CD14-positive monocyte (primary cell): ENCODE measurements around the gene ZBTB7C. TPM values are rescaled to one million over a fixed set of nuclear protein-coding genes. Genes with fewer than 3 reads are reported as not detected.

Source experiments
- DNase-seq, 3 donors: peaks; one replicate each; pipeline ENCODE4 v3.0.0-alpha.2; 2011 to 2022
- H2AFZ ChIP-seq: 2 replicates; pipeline ENCODE4 v1.6.0; 2012; ENCODE audit warnings: mild to moderate bottlenecking, low read depth, low read length, inconsistent platforms; ENCODE audit not compliant: insufficient read depth, poor library complexity, severe bottlenecking
- H3K27ac ChIP-seq, 2 donors: 1 replicate in 1 of 2; 2 replicates in 1 of 2; pipeline ENCODE4 v1.5.1; 2012 to 2013; ENCODE audit warnings: low read length in 2 of 2, control low read depth in 1 of 2, inconsistent platforms in 1 of 2, low read depth in 1 of 2, mild to moderate bottlenecking in 1 of 2
- H3K27me3 ChIP-seq, 2 donors: one replicate each; pipeline versions ENCODE4 v1.6.0 to v1.6.1; 2011 to 2013; ENCODE audit warnings: low read length in 2 of 2; ENCODE audit not compliant: control insufficient read depth in 2 of 2, insufficient read depth in 2 of 2
- H3K36me3 ChIP-seq, 2 donors: replicated peaks in 1 of 2; 1 replicate in 1 of 2; 2 replicates in 1 of 2; pipeline versions ENCODE4 v1.5.1 to v1.6.1; 2012 to 2013; ENCODE audit warnings: low read length in 2 of 2, control low read depth in 1 of 2, inconsistent platforms in 1 of 2, mild to moderate bottlenecking in 1 of 2; ENCODE audit not compliant: insufficient read depth in 2 of 2, control insufficient read depth in 1 of 2
- H3K4me1 ChIP-seq, 2 donors: 1 replicate in 1 of 2; 2 replicates in 1 of 2; pipeline versions ENCODE4 v1.5.1 to v1.6.1; 2012 to 2013; ENCODE audit warnings: low read length in 2 of 2, control low read depth in 1 of 2, inconsistent platforms in 1 of 2, mild to moderate bottlenecking in 1 of 2, moderate library complexity in 1 of 2; ENCODE audit not compliant: insufficient read depth in 2 of 2, control insufficient read depth in 1 of 2
- H3K4me2 ChIP-seq: replicated peaks from 2 replicates; pipeline ENCODE3; 2012; ENCODE audit warnings: low read length, moderate library complexity, mild to moderate bottlenecking; ENCODE audit not compliant: poor library complexity, severe bottlenecking; ENCODE audit errors: extremely low read depth
- H3K4me3 ChIP-seq, 3 experiments: fragments of 200-600 bp in 1 of 3; sonication (generic) in 1 of 3; replicated peaks in 1 of 3; 1 replicate in 2 of 3; 2 replicates in 1 of 3; pipeline ENCODE4 v1.5.1; 2011 to 2013; ENCODE audit warnings: low read length in 3 of 3, mild to moderate bottlenecking in 3 of 3, control low read depth in 2 of 3, low read depth in 2 of 3, inconsistent platforms in 1 of 3, moderate library complexity in 1 of 3
- H3K79me2 ChIP-seq: 2 replicates; pipeline ENCODE4 v1.6.0; 2012; ENCODE audit warnings: mild to moderate bottlenecking, control low read depth, inconsistent platforms, low read length, moderate library complexity; ENCODE audit not compliant: insufficient read depth
- H3K9ac ChIP-seq: 2 replicates; pipeline ENCODE4 v1.6.0; 2017; ENCODE audit warnings: low read length, mild to moderate bottlenecking; ENCODE audit not compliant: insufficient read depth, poor library complexity, severe bottlenecking
- H3K9me3 ChIP-seq, 2 donors: replicated peaks in 1 of 2; 1 replicate in 1 of 2; 2 replicates in 1 of 2; pipeline versions ENCODE4 v1.5.1 to v1.6.1; 2012 to 2013; ENCODE audit warnings: low read length in 2 of 2, control low read depth in 1 of 2; ENCODE audit not compliant: control insufficient read depth in 1 of 2, insufficient read depth in 1 of 2
- H4K20me1 ChIP-seq: 2 replicates; pipeline ENCODE4 v1.6.0; 2012; ENCODE audit warnings: mild to moderate bottlenecking, low read length, control low read depth, moderate library complexity; ENCODE audit not compliant: insufficient read depth
- H3K27ac Mint-ChIP-seq, 7 donors: one replicate each; pipeline ENCODE4 v1.8.0; 2020; ENCODE audit warnings: mild to moderate bottlenecking in 7 of 7, mixed read lengths in 7 of 7, moderate library complexity in 6 of 7, inconsistent platforms in 2 of 7
- H3K27me3 Mint-ChIP-seq, 3 donors: one replicate each; pipeline ENCODE4 v1.8.0; 2021 to 2022; ENCODE audit warnings: low read depth in 3 of 3, mild to moderate bottlenecking in 3 of 3, mixed read lengths in 3 of 3, moderate library complexity in 3 of 3, inconsistent platforms in 1 of 3
- H3K36me3 Mint-ChIP-seq, 2 donors: one replicate each; pipeline ENCODE4 v1.8.0; 2020; ENCODE audit warnings: mixed read lengths in 2 of 2, inconsistent platforms in 1 of 2, mild to moderate bottlenecking in 1 of 2
- H3K4me1 Mint-ChIP-seq: one replicate; pipeline ENCODE4 v1.8.0; 2020; ENCODE audit warnings: mild to moderate bottlenecking, mixed read lengths
- H3K4me3 Mint-ChIP-seq, 2 donors: one replicate each; pipeline ENCODE4 v1.8.0; 2020; ENCODE audit warnings: mild to moderate bottlenecking in 2 of 2, mixed read lengths in 2 of 2, moderate library complexity in 1 of 2
- H3K9me3 Mint-ChIP-seq, 7 donors: one replicate each; pipeline ENCODE4 v1.8.0; 2020 to 2022; ENCODE audit warnings: mixed read lengths in 7 of 7, mild to moderate bottlenecking in 6 of 7, moderate library complexity in 6 of 7, inconsistent platforms in 2 of 7
- WGBS: methylation state at CpG from one replicate; pipeline ENCODE4 v1.1.5; 2013; ENCODE audit warnings: missing lambda C conversion rate; ENCODE audit not compliant: insufficient coverage; 5-methylcytosine and 5-hydroxymethylcytosine counted together
- intact Hi-C, 2 donors: fragments of 100-400 bp; cut with micrococcal nuclease; formaldehyde crosslinking; loops; one replicate each; pipeline versions ENCODE4 v1.15.0 to v1.15.1; 2023
- polyA plus RNA-seq, 3 donors: library from polyadenylated mRNA; depleted of rRNA in 1 of 3; unstranded in 2 of 3; stranded (reverse) in 1 of 3; fragments of 300-500 nt in 2 of 3; fragments of >200 nt in 1 of 3; fragmentation: Illumina TruSeq in 2 of 3; gene quantifications; 1 replicate in 2 of 3; 2 replicates in 1 of 3; pipeline ENCODE4 v1.2.3, GENCODE V29; 2012 to 2021
- TF ChIP-seq, protein P1 (sequence below): fragments of 200-600 bp; IDR thresholded peaks from one replicate; pipeline ENCODE4 v1.8.0; 2022; ENCODE audit warnings: antibody characterized with exemption, mild to moderate bottlenecking

ZBTB7C gene
- polyA plus RNA-seq, 3 donors: 0.03 to 0.09 TPM; not detected in 1

DNA sequence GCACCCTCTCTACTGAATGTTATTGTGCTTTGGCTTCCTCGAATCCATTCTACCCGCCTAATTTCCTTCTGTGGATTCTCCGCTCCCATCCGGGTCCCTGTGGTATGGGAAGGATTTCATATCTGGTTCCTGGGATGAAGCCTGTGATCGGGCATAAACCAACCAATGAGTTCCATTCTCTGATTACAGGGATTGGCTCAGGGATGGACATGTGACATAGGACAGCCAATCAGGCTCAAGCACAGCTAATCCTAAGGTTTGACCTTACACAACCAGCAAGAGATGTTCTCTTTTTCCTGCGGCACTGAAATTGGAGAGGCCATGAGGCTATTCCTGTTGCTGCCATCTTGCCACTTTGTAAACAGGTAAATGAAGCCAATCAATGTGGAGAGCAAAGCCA lies 310.6 kb downstream of the ZBTB7C start:
- H3K9me3 Mint-ChIP-seq: no peaks in the 10 kb centered on the region

DNA sequence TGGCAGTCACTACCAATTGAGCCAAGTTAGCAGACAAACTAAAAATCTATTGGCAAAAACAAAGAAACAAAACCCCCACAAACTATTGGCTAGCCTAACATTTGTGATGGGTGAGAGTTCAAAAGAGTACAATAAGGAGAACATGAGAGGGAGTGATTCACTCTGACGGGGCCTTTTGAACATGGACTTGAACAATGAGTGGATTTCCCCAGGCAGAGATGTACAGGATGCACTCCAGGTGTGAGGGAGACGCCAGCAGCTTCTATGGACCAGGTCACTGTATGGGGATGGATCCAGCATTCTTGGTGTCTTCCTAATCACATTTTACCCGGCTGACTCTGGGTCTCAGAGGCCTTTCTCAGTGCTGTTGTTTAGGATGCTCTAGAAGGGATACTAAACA lies 311.2 kb downstream of the ZBTB7C start:
- DNase-seq: no peak
- Histone ChIP-seq H3K4me1 (no peaks in the 10 kb centered on the region), H3K9me3 (no peaks in the 10 kb centered on the region), H3K9ac (no peak overlapping the region), H3K4me3 (no peak overlapping the region), H3K79me2 (no peaks in the 10 kb centered on the region), H3K27ac (no peak overlapping the region), H3K4me2 (no peak overlapping the region), H3K27me3 (no peaks in the 10 kb centered on the region), H3K36me3 (no peaks in the 10 kb centered on the region), H4K20me1 (no peaks in the 10 kb centered on the region), H2AFZ (no peak overlapping the region)
- no peak overlapping the region for H3K4me3 Mint-ChIP-seq
- no peaks in the 10 kb centered on the region for H3K4me1 Mint-ChIP-seq
- intact Hi-C loops: no loop called here
- H3K36me3 Mint-ChIP-seq: no peaks in the 10 kb centered on the region
- H3K27ac Mint-ChIP-seq: no peak overlapping the region
- H3K27me3 Mint-ChIP-seq: peaks cover 15 to 18% (median 16%) of the 10 kb centered on the region in 3 donors
- 97% methylated on average over 3 of the region's 3 CpGs for WGBS
- TF ChIP-seq, protein P1, sequence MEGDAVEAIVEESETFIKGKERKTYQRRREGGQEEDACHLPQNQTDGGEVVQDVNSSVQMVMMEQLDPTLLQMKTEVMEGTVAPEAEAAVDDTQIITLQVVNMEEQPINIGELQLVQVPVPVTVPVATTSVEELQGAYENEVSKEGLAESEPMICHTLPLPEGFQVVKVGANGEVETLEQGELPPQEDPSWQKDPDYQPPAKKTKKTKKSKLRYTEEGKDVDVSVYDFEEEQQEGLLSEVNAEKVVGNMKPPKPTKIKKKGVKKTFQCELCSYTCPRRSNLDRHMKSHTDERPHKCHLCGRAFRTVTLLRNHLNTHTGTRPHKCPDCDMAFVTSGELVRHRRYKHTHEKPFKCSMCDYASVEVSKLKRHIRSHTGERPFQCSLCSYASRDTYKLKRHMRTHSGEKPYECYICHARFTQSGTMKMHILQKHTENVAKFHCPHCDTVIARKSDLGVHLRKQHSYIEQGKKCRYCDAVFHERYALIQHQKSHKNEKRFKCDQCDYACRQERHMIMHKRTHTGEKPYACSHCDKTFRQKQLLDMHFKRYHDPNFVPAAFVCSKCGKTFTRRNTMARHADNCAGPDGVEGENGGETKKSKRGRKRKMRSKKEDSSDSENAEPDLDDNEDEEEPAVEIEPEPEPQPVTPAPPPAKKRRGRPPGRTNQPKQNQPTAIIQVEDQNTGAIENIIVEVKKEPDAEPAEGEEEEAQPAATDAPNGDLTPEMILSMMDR: no peak
- no peaks in the 10 kb centered on the region for H3K9me3 Mint-ChIP-seq

More for the DNA sequence above, 310.6 kb downstream of the ZBTB7C start:
- H2AFZ ChIP-seq: no peak overlapping the region
- no peaks in the 10 kb centered on the region for H3K27me3 ChIP-seq
- H3K27ac Mint-ChIP-seq: no peak overlapping the region
- H3K27me3 Mint-ChIP-seq: peaks cover 12 to 15% (median 15%) of the 10 kb centered on the region in 3 donors
- intact Hi-C loops: no loop called here
- no peak overlapping the region for H3K27ac ChIP-seq
- no peaks in the 10 kb centered on the region for H4K20me1 ChIP-seq
- H3K79me2 ChIP-seq: no peaks in the 10 kb centered on the region
- H3K4me2 ChIP-seq: no peak overlapping the region
- no peak overlapping the region for H3K4me3 Mint-ChIP-seq
- no peaks in the 10 kb centered on the region for H3K4me1 Mint-ChIP-seq
- H3K9me3 ChIP-seq: no peaks in the 10 kb centered on the region
- TF ChIP-seq, protein P1: no peak
- no peak for DNase-seq
- no peak overlapping the region for H3K4me3 ChIP-seq
- no peaks in the 10 kb centered on the region for H3K36me3 Mint-ChIP-seq
- 100% methylated on average over 1 of the region's 6 CpGs for WGBS
- H3K36me3 ChIP-seq: no peaks in the 10 kb centered on the region
- H3K9ac ChIP-seq: no peak overlapping the region
- no peaks in the 10 kb centered on the region for H3K4me1 ChIP-seq
